ENCODE results near the gene TENM4.

GRCh38 chr11:79255965-79256364 is 184.9 kb downstream of the TENM4 start:
- TF ChIP-seq CTCF (IDR thresholded peaks at IDR 0.05) (no peak), POLR2A (IDR thresholded peaks at IDR 0.05) (no peak), POLR2AphosphoS5 (IDR thresholded peaks at IDR 0.05) (no peak)
